HTERT RPE-1 (cell line): ENCODE data around the gene TLDC2.

ENCODE experiments used
- in situ Hi-C: fragments of 300-500 bp; cut with MboI; formaldehyde crosslinking; loops from 4 replicates; pipeline ENCODE4 v1.14.3; 2020; ENCODE audit warnings: low sequenced_read_pairs

The TLDC2 gene

DNA sequence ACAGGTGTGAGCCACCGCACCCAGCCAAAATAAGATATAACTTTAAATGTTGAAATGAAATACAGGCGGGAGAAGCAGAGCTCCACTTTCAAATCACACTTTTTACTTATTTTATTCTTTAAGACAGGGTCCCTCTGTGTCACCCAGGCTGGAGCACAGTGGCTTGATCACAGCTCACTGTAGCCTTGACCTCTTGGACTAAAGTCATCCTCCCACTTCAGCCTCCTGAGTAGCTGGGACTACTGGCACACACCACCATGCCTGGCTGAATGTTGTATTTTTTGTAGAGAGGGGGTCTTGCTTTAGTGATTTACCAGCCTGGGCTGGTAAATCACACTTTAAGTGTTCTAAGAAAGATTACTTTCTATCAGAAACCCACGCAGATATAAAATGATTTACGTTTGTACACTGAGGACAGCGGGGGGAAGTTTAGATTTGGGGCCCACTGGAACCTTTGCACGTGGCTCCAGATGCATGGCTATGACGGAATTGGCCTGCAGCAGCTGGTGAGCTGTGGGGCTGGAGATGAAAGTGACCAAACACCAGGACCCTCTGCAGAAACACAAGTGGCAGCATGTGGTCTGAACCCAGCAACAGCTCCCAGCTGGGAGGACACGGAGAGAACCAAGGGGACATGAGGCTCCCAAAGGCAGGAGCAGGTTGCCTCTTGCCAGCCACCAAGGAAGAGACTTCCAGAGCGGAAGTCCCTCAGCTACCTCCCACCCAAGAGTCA, 26.4 kb upstream of the TLDC2 start:
- in situ Hi-C loops = no loop called here

DNA sequence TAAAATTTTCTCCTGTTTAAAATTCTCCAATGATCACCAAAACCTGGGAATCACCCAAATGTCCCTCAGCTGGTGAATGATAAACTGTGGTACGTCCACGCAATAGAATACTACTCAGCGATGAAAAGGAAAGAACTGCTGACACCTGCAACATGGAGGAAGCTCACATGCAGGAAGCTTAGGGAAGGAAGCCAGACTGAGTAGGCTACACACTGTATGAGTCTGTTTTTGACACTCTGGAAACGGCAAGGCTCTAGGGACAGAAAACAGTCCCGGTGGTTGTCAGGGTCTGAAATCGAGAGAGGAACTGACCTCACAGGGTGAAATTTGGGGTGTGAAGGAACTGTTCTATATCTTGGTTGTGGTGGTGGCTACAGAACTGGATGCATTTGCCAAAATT, 25.2 kb upstream of the TLDC2 start:
- in situ Hi-C loops = no loop called here

DNA sequence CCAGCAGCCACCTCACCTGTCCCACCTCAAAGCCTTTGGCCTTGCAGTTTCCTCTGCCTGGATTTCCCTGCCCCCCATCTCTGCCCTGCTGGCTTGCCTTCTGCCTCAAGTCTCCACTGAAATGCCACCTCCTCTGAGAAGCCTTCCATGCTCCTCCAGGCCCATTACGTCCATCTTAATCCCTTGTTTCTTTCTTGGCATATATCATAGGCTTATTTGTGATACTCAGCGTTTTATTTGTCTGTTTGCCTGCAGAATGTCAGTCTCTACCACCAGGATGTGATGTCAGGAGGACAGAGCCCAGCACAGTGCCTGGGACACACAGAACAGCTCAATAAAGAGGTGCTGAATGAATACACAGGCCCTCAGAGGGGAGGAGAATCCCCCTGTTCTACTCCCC, 24.4 kb upstream of the TLDC2 start:
- in situ Hi-C loops = no loop called here

DNA sequence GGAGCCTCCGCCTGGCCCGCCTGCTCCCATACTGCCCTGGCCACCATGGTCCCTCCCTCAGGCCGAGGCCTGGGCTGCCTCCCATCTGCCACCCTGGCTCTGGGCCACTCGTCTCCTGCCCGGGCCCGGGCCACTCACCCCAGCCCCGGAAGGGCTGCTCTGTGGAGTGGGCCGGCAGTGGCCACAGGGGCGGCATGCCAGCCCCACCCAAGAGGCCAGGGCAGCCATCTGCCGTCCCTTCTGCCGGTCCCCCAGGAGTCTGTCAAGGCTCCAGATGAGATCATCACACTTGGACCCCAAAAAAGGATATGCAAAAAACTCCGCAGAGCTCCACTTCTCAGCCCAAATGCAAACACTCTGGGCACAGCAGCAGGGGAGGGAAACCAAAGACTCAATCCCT, 23.8 kb upstream of the TLDC2 start:
- in situ Hi-C loops = no loop called here

DNA sequence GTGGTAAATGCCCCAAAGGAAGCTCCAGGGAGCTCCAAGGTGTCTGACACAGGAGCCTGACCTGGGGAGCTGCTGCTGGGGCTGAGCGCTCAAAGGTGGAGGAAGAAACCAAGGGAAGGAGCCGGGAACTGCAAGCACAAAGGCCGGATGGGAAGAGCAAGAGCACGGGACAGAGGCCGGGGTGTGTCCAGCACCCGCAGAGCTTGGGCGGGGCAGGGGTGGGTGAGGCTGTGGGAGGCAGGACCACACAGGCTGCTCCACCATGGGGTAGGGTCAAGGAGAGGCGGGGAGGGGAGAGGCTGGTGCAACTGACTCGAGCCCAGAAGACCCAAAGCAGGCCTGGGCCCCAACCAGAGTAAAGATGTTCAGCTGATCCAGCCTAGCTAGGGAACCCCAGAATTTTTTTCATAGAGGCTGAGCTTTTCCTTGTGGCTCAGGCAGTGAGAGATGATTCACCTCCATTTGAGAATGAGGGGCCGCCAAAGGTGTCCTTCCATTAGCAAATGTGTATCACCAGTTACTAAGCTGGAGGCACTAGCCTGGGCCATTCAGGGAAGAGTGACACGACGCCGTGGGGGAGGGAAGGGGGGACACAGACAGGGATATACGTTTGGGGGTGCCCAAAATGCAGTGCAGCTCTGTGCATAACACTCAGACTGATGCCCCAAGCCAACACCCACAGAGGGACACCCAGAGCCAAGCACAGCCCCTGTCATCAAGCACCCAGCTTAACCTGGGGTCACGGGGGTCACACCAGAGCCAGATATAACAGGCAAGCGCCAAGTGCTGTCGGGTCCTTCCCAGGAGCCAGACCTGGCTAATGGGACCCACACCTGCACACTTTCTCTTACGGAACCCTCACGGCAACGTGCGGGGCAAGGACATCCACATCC, 21.3 kb upstream of the TLDC2 start:
- in situ Hi-C loops = no loop called here

DNA sequence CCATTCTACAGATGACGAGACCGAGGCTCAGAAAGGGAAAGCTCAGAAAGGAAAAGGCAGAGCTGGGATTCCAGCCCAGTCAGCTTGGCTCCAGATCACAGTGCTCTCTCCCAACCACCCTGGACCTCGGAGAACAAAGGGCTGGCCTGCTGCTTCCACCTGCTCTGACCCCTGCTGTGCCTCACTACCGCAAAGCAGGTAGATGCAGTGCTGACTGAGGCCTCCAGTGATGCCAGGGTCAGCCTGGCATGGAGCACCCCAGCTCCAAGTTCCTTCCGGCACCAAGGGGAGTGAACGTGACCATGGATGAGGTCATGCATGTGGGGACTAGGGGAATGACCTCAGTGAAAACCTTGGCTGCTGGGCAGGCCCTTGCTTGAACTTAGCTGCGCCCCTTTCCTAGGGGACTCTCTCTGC, 20.7 kb upstream of the TLDC2 start:
- in situ Hi-C loops = no loop called here

DNA sequence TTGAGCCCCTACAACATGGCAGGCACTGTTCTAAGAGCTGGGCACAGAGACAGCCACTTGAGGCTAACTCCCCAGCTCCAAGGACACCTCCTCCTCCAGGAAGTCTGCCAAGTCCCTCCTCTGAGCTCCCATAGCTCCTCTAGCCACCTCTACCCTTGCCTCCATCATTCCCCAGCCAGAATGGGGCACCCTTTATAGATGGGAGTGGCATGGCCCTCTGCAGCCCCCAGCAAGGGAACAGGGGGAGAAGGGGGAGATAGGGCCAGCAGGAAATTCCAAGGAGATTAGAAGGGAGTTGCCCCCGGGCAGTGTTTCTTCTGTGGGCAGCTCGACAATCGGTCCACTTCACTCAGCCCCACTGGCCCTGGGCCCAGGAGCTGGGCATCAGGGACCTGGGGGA, 19.7 kb upstream of the TLDC2 start:
- in situ Hi-C loops = no loop called here

DNA sequence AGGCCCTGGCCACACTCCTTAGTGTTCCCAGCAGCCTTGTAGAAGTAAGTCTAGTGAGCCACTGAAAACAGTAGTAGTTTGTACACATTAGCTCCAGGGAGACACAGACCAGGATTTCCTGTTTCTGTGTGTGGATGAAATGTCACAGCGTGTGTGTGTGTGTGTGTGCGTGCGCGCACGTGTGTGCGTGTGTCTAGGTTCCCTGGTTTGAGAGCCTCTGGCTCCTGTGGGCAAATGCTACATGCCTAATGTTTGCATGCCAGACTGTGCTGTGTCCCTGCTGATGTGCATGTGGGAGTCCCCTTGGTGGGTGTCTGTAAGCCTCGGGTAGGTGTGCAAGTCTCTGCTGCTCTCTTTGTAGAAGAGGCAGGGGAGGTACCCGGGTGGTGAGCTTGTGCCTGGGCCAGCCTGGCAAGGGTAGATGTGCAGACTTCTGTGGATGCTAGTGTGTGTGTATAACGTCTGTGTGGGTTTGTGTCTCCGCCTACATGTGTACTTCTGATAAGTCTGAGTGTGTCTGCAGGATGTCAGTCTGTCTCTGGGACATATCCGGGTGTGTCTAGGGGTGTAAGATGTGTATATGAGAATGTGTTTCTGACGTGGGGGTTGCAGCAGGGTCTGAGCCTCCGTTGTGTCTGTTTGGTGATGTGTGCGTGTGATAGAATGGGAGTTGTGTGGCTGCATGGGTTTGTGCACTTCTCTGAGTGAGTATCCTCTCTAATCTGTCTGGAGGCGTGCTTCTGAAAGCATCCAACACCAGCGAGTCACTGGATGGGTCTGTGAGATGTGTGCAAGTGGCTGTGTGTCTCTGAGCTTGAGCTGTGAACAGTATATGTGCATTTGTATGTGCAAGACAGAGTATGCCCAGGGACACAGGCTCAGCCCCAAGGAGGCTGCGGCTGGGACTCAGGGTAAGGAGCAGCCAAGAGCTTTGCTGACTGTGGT, 19.0 kb upstream of the TLDC2 start:
- in situ Hi-C loops = no loop called here

DNA sequence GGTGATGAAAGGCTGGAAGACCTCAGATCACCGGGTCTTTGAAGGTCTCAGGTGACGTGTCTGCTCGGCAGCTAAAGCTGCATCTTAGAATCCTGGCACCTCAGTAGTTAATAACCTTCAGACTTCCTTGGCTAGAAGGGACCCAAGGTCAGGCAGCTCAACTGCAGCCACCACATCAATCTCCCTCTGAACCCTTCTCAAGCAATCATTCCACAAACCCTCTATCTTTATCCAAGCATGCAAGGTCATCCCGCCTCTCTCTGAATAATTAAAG, 16.7 kb upstream of the TLDC2 start:
- in situ Hi-C loops = no loop called here

DNA sequence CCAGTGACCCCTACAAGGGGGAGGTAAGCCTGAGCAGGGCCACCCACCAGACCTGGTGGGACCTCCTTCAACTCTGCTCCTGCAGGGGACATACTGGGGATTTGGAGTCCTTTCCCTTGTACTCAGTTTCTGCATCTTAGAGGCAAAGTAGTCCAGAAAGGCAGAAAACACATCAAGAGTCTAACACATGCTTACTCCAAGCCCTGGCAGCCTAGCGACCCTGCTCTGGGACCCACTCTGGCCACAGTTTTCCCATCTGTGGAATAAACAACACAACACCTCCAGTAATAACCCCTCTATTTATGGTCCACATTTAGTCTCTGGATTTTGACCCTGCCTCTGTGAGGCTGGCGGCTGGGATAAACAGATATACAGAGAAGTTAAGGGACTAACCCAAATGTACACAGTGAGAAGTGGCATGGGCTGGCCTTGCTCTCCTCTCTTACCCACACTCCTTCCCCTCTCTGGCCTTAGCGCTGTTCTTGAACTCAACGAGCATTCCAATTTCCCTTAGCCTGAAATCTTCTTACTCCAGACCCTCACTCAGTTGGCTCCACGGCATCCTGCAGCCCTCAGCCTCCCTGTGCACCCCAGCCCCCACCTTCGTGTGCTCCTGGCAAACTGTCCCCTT, 16.1 kb upstream of the TLDC2 start:
- in situ Hi-C loops = no loop called here

DNA sequence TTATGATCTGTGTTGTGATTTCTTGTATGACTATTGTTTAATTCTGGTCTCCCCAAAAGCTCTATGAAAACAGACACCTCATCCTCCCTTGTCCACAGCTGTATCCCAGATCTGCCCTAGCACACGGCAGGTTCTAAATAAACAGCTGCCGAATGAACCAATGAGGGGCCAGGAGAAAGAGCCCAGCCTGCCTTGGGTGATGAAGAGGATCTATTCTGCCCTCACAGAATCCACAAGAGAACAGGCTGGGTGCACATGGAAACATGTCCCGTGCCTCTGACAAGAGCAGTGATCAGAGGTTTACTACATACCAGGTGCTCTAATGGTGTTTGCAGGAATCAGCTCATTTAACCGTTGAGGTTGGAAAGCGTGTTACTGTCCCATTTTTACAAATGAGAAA, 15.6 kb upstream of the TLDC2 start:
- in situ Hi-C loops = no loop called here

DNA sequence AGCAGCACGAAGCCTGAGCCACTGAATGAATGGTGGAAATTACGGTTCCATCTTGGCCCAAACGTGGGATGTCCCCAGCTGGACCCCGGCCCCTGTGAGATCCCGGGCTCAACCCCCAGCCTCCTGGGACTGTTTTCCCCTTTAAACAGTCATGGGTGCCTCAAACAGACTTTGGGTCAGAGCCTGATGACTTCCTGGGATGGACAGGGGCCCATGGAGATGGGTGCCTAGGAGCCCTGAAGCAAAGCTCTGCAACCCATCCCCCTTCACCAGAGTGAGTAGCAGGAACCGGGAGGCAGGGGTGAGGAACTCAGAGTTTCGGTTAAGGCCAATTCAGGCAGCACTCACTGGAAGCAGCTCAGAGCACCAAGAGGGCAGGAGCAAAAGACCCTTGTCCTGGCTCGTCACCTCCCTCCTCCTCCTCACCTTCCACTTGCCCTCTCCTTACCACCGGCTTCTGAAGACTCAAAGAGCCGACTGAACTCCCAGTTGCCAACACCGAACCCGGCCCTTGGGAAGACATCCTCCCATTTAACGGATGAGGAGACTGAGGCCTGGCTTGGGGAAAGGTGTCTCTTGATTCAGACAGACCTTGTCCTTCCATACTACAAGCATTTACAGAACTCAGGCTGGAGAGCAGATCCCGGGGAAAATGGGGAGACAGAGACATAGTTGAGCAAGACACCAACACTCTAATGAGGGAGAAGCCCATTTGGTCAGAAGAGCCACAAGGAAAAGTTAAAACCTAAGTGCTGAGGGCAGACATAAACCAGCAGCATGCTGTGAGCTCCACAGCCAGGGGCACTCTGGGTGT, 14.9 kb upstream of the TLDC2 start:
- in situ Hi-C loops = no loop called here

DNA sequence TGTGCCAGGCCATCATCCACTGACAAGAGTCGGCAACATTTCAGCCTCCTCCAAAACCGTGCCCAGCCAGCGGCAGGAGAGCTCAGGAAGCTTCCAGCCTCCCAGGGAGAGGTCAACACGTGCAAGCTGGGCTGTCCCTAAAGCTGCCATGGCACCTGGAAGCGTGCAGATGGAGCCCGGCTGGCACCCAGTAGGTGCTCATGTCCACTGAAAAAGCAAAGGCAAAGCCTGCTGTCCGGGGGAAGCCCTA, 14.4 kb upstream of the TLDC2 start:
- in situ Hi-C loops = no loop called here

DNA sequence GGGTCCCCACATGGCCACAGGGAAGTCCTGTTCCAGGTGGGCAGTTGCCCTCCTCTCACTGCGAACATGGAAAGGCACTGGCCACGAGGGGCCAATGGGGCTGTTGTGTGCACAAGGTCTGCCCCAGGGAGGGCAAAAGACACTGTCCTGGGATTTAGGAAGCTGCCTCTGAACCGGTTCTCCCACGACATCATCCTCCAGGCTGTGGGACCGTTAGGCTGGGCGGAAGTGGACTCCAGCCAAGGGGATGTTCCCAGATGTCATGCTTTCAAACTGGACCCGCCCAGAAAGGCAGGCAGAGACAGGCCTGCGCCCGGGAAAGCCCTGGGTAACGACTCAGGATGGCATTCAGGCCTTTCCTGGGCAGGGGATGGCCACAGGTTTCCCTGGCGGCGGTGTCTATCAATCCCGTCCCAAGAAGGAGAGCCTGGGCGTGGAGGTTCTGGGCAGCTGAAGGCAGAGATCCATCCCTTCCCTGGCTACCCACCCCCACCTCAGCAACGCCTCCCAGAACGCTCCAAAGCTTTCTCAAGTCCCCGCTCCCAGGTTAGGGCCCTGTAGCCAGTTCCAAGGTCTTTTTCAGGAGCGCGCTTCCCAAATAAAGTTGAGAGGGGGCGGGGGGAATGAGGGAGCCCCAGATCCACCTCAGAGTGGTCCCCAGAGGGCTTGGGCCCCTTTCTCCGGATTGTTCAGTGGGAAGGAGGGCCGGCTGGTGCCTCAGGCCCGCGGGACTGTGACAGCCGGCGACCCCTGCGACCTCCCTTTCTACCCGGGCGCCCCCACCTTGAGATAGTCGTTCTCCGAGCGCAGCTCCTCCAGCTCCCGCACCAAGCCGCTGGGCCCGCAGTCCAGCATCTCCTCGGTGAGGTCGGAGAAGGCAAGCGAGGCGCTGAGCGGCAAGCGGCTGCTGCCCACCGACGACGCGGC, 13.8 kb upstream of the TLDC2 start:
- in situ Hi-C loops = no loop called here

DNA sequence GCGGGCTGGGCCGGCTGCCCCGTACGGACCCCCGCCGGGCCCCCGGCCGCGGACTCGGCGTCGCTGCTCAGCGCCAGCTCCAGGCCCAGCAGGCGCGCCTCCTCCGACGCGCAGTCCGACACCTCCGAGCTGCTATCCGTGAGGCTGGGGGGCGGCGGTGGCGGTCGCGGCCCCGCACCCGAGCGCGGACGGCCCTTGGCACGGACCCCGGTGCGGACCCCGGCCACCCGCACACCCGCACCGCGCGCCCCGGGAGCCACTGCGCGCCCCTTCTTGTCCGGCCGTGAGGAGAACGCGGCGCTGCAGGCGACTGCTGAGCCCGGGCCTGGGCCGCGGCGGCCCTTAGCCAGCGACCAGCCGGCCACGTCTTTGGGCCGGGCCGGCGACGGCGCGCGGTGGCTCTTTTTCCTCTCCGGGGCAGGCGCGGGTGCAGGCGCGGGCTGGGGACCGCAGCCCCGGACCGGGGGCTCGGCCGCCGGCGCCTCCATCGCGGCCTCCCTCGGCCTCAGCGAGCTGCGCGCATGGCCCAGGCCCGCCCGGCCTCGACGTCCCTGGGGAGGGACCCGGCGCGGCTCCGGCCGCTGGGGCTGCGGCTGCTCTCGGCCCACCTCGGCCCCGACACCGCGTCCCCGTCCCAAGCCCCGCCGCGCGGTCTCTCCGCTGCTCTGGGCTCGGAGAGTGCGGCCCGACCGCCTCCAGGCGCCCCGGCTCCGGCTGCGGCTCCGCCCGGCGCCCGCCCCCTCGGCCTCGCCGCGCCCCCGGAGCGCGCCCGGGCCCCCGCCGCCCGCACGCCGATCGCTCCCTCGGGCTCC, 12.9 kb upstream of the TLDC2 start:
- in situ Hi-C loops = no loop called here

DNA sequence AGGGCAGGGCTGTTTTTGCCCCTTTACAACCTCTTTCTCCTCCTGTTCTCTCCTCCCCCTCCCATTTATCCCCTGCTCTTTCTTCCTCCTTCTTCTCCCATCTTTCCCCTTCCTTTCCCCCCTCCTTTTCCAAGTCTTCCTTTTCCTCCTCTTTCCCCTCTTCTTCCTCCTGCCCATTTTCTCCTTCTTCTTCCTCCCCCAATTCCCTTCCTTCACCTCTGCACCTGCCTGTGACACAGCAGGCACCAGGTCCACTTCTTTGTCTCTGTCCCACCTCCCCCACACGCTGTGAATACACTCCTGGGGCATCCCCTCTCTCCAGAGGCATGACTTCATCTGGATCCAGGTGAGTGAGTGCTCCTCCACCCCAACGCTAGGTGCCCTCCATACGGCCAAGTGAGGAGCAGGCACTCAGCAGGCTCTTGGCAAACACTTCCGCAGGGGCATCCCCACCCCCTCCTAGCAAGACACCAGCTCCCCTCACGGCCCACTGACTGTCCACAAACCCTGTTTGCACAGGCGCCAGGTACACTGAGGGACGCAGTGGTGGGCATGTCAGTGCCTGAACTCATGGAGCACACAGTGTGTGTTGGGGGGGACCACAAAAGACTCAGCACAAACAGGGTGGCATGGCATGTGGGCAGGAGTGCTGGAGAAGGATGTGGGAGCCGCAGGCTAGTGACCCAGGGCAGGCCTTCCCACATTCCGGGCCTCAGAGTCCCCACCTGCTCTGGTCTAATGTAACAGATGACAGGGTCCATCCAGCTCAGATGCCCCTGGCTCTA, 10.7 kb upstream of the TLDC2 start:
- in situ Hi-C loops = no loop called here

DNA sequence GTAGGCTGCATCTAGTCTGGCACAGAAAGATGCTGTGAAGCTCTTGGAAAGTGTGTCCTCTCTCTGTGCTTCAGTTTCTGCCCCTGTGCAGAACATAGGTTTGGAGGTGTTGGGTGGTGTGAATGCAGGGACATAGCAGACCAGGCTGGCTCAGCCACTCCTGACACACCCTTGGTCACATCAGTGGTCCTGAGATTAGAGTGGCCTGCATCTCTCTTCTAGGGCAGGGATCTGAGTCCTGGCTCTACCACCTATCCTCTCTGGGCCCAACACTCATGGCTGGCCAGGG, 10.1 kb upstream of the TLDC2 start:
- in situ Hi-C loops = no loop called here

DNA sequence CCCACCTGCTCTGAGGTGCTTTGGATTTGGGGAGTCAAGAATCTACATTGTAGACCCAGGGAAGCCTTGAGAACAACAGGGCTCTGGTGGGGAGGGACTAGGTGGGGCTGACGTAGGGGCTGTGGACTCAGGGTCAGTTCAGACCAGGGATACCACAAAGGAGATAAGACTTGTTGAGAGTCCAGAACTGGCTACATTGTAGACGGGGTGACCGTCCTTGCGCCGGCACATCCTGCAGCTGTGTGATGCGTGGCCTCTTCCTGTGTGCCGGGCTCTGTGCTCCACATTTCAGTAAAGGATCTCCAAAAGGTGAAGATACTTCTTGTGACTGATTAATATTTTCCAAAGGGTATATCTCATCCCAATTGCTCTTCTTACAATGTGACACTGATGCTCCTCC, 9.8 kb upstream of the TLDC2 start:
- in situ Hi-C loops = no loop called here
